ENCODE results near the gene PIEZO2.

GRCh38 chr18:10916387-10916786 lies 233.0 kb downstream of the PIEZO2 start:
- TF ChIP-seq CTCF (IDR thresholded peaks at IDR 0.05; ENCODE audit: insufficient read depth, low read length) (no peak), REST (IDR thresholded peaks at IDR 0.05; ENCODE audit: insufficient replicate concordance, low read depth) (no peak), GABPA (IDR thresholded peaks at IDR 0.05; ENCODE audit: low read depth) (no peak), POLR2AphosphoS5 (IDR thresholded peaks at IDR 0.05; ENCODE audit: low read depth) (no peak), SPI1 (IDR thresholded peaks at IDR 0.05; ENCODE audit: borderline replicate concordance, low read depth) (no peak)
